ENCODE measurements around the gene PLEKHG7.

- no peak for TF ChIP-seq CTCF (IDR thresholded peaks at IDR 0.05; ENCODE audit: low read depth, low read length)
- no peak for TF ChIP-seq EZH2phosphoT487 (IDR thresholded peaks at IDR 0.05; ENCODE audit: low read depth)
These were observed 6.6 kb upstream of the PLEKHG7 start for GRCh38 chr12:92696216-92696615.
